Measurements from ENCODE around the gene ZNF438. TPM values are rescaled to one million over a fixed set of nuclear protein-coding genes. Genes with fewer than 3 reads are reported as not detected.
"Not testable (repeated sequence)": the region's sequence is repeated elsewhere in the genome, so short reads cannot be mapped to it uniquely, and the experiment has no call there.

The ZNF438 gene
- total RNA-seq, 3 donors from 2014 or later = 0.96 to 1.3 (median 1.2) TPM

GRCh38 chr10:30977385-30977784 lies 54.3 kb downstream of the ZNF438 start:
- H3K36me3 Mint-ChIP-seq (ENCODE audit: insufficient read depth) = peaks cover 17% of the 10 kb centered on the region
- ATAC-seq = no peak
- no peaks in the 10 kb centered on the region for H3K4me1 Mint-ChIP-seq (ENCODE audit: low read depth)
- DNase-seq = no peak
- H3K27me3 Mint-ChIP-seq (ENCODE audit: low read depth) = no peaks in the 10 kb centered on the region
- no peaks in the 10 kb centered on the region for H3K9me3 Mint-ChIP-seq
- H3K4me3 Mint-ChIP-seq = no peak overlapping the region

GRCh38 chr10:30974773-30975415 lies 56.8 kb downstream of the ZNF438 start:
- peaks cover 10% of the 10 kb centered on the region for H3K36me3 Mint-ChIP-seq (ENCODE audit: insufficient read depth)
- no peaks in the 10 kb centered on the region for H3K27me3 Mint-ChIP-seq (ENCODE audit: low read depth)
- no peaks in the 10 kb centered on the region for H3K4me1 Mint-ChIP-seq (ENCODE audit: low read depth)
- H3K4me3 Mint-ChIP-seq = no peak overlapping the region
- H3K9me3 Mint-ChIP-seq = no peaks in the 10 kb centered on the region
- no peak for ATAC-seq
- DNase-seq = no peak

- no peaks in the 10 kb centered on the region for H3K4me1 Mint-ChIP-seq (ENCODE audit: low read depth)
- H3K9me3 Mint-ChIP-seq = no peaks in the 10 kb centered on the region
- H3K4me3 Mint-ChIP-seq = no peak overlapping the region
- DNase-seq = no peak
- H3K27me3 Mint-ChIP-seq (ENCODE audit: low read depth) = no peaks in the 10 kb centered on the region
- H3K36me3 Mint-ChIP-seq (ENCODE audit: insufficient read depth) = peaks cover 6% of the 10 kb centered on the region
- no peak for ATAC-seq
Measured at GRCh38 chr10:30974355-30974754, 57.3 kb downstream of the ZNF438 start.

- H3K4me3 Mint-ChIP-seq = no peak overlapping the region
- H3K27me3 Mint-ChIP-seq (ENCODE audit: low read depth) = no peaks in the 10 kb centered on the region
- peaks cover 3% of the 10 kb centered on the region for H3K36me3 Mint-ChIP-seq (ENCODE audit: insufficient read depth)
- no peaks in the 10 kb centered on the region for H3K9me3 Mint-ChIP-seq
- no peak for DNase-seq
- H3K4me1 Mint-ChIP-seq (ENCODE audit: low read depth) = no peaks in the 10 kb centered on the region
- no peak for ATAC-seq
Measured at GRCh38 chr10:30973737-30974136, 57.9 kb downstream of the ZNF438 start.

- H3K4me3 Mint-ChIP-seq = no peak overlapping the region
- no peaks in the 10 kb centered on the region for H3K9me3 Mint-ChIP-seq
- ATAC-seq = no peak
- no peaks in the 10 kb centered on the region for H3K4me1 Mint-ChIP-seq (ENCODE audit: low read depth)
- no peak for DNase-seq
- H3K36me3 Mint-ChIP-seq (ENCODE audit: insufficient read depth) = peaks cover 3% of the 10 kb centered on the region
- no peaks in the 10 kb centered on the region for H3K27me3 Mint-ChIP-seq (ENCODE audit: low read depth)
Measured at GRCh38 chr10:30970760-30971460, 60.8 kb downstream of the ZNF438 start.

- ATAC-seq = no peak
- H3K27me3 Mint-ChIP-seq (ENCODE audit: low read depth) = no peaks in the 10 kb centered on the region
- DNase-seq = no peak
- peaks cover 4% of the 10 kb centered on the region for H3K36me3 Mint-ChIP-seq (ENCODE audit: insufficient read depth)
- H3K9me3 Mint-ChIP-seq = no peaks in the 10 kb centered on the region
- H3K4me3 Mint-ChIP-seq = no peak overlapping the region
- peaks cover 6% of the 10 kb centered on the region for H3K4me1 Mint-ChIP-seq (ENCODE audit: low read depth)
Measured at GRCh38 chr10:30968711-30969110, 63.0 kb downstream of the ZNF438 start.

- DNase-seq = no peak
- no peaks in the 10 kb centered on the region for H3K9me3 Mint-ChIP-seq
- peaks cover 3% of the 10 kb centered on the region for H3K36me3 Mint-ChIP-seq (ENCODE audit: insufficient read depth)
- H3K4me1 Mint-ChIP-seq (ENCODE audit: low read depth) = peaks cover 8% of the 10 kb centered on the region
- H3K27me3 Mint-ChIP-seq (ENCODE audit: low read depth) = no peaks in the 10 kb centered on the region
- H3K4me3 Mint-ChIP-seq = no peak overlapping the region
- ATAC-seq = no peak
Measured at GRCh38 chr10:30967650-30968410, 63.8 kb downstream of the ZNF438 start.

- Mint-ChIP-seq H3K36me3 (ENCODE audit: insufficient read depth) (peaks cover 6% of the 10 kb centered on the region), H3K9me3 (no peaks in the 10 kb centered on the region), H3K4me3 (no peak overlapping the region), H3K27me3 (ENCODE audit: low read depth) (no peaks in the 10 kb centered on the region), H3K4me1 (ENCODE audit: low read depth) (peaks cover 8% of the 10 kb centered on the region)
- ATAC-seq (no peak), DNase-seq (no peak)
Measured at GRCh38 chr10:30963992-30964930, 67.4 kb downstream of the ZNF438 start.

GRCh38 chr10:30962522-30962921 lies 69.1 kb downstream of the ZNF438 start:
- no peak overlapping the region for H3K4me3 Mint-ChIP-seq
- peaks cover 8% of the 10 kb centered on the region for H3K4me1 Mint-ChIP-seq (ENCODE audit: low read depth)
- H3K36me3 Mint-ChIP-seq (ENCODE audit: insufficient read depth) = peaks cover 6% of the 10 kb centered on the region
- DNase-seq (no peak), ATAC-seq (no peak)
- H3K9me3 Mint-ChIP-seq = peaks cover 3% of the 10 kb centered on the region
- H3K27me3 Mint-ChIP-seq (ENCODE audit: low read depth) = no peaks in the 10 kb centered on the region

- Mint-ChIP-seq H3K27me3 (ENCODE audit: low read depth) (no peaks in the 10 kb centered on the region), H3K36me3 (ENCODE audit: insufficient read depth) (peaks cover 4% of the 10 kb centered on the region), H3K4me1 (ENCODE audit: low read depth) (peaks cover 8% of the 10 kb centered on the region), H3K9me3 (peaks cover 14% of the 10 kb centered on the region), H3K4me3 (no peak overlapping the region)
- ATAC-seq = no peak
- DNase-seq = no peak
Measured at GRCh38 chr10:30959836-30960210, 71.8 kb downstream of the ZNF438 start.

GRCh38 chr10:30949218-30949617 lies 82.4 kb downstream of the ZNF438 start:
- not testable (repeated sequence) for H3K4me1 Mint-ChIP-seq (ENCODE audit: low read depth); H3K4me3 Mint-ChIP-seq; H3K9me3 Mint-ChIP-seq; ATAC-seq; H3K36me3 Mint-ChIP-seq (ENCODE audit: insufficient read depth); H3K27me3 Mint-ChIP-seq (ENCODE audit: low read depth); DNase-seq

- Mint-ChIP-seq H3K36me3 (ENCODE audit: insufficient read depth) (peaks cover 6% of the 10 kb centered on the region), H3K9me3 (peaks cover 5% of the 10 kb centered on the region), H3K27me3 (ENCODE audit: low read depth) (no peaks in the 10 kb centered on the region), H3K4me1 (ENCODE audit: low read depth) (peaks cover 2% of the 10 kb centered on the region), H3K4me3 (no peak overlapping the region)
- ATAC-seq (no peak), DNase-seq (no peak)
Measured at GRCh38 chr10:30944005-30944404, 87.7 kb downstream of the ZNF438 start.

GRCh38 chr10:30943451-30943850 lies 88.2 kb downstream of the ZNF438 start:
- Mint-ChIP-seq H3K4me3 (no peak overlapping the region), H3K27me3 (ENCODE audit: low read depth) (no peaks in the 10 kb centered on the region), H3K9me3 (peaks cover 5% of the 10 kb centered on the region), H3K4me1 (ENCODE audit: low read depth) (peaks cover 2% of the 10 kb centered on the region), H3K36me3 (ENCODE audit: insufficient read depth) (peaks cover 6% of the 10 kb centered on the region)
- ATAC-seq (no peak), DNase-seq (no peak)

GRCh38 chr10:30940256-30940655 lies 91.4 kb downstream of the ZNF438 start:
- H3K27me3 Mint-ChIP-seq (ENCODE audit: low read depth) = no peaks in the 10 kb centered on the region
- DNase-seq = no peak
- no peaks in the 10 kb centered on the region for H3K9me3 Mint-ChIP-seq
- H3K4me1 Mint-ChIP-seq (ENCODE audit: low read depth) = peaks cover 8% of the 10 kb centered on the region
- H3K4me3 Mint-ChIP-seq = no peak overlapping the region
- no peak for ATAC-seq
- H3K36me3 Mint-ChIP-seq (ENCODE audit: insufficient read depth) = peaks cover 8% of the 10 kb centered on the region
